HCT116 (cell line): ENCODE data around the gene MMP21.

Experiments used
- POLR2A ChIP-seq: IDR thresholded peaks from 2 replicates; pipeline ENCODE4 v1.7.0; 2011; ENCODE audit warnings: borderline replicate concordance; ENCODE audit not compliant: insufficient read depth, insufficient read length; ENCODE audit errors: extremely low read depth
- RAD21 ChIP-seq: IDR thresholded peaks from 2 replicates; pipeline ENCODE4 v1.6.1; 2012; ENCODE audit warnings: low read depth, mild to moderate bottlenecking
- TF ChIP-seq, protein P1 (sequence below), 3 experiments: fragments of 200-600 bp in 1 of 3; sonication (generic) in 1 of 3; IDR thresholded peaks in 2 of 3; conservative IDR thresholded peaks in 1 of 3; 2 replicates each; pipeline ENCODE4 v1.5.1; 2012 to 2017; ENCODE audit warnings: low read depth in 2 of 3, low read length in 2 of 3, antibody characterized with exemption in 1 of 3, borderline replicate concordance in 1 of 3, control low read depth in 1 of 3, mild to moderate bottlenecking in 1 of 3, mixed read lengths in 1 of 3, mixed run types in 1 of 3, moderate library complexity in 1 of 3; ENCODE audit not compliant: insufficient read depth in 1 of 3

DNA sequence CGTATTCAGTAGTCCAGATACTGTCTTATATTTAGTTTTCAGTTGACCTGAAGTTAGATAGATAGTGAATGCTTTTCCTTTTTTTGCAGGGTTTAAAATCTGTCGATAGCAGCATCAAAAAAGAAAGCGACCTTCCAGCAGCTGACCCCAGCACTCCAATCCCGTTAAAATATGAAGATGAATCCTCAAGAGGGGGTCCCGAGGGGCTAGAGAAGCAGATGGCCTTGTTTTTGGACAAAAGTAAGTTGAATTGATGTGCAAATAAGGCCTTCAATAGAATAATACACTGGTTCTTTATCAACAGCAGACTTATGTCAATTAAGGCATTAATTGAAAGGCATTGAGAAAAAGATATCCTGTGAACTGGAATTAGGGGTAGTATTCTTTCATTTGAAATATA, 37.4 kb downstream of the MMP21 start:
- TF ChIP-seq RAD21 = no peak
- TF ChIP-seq, protein P1, sequence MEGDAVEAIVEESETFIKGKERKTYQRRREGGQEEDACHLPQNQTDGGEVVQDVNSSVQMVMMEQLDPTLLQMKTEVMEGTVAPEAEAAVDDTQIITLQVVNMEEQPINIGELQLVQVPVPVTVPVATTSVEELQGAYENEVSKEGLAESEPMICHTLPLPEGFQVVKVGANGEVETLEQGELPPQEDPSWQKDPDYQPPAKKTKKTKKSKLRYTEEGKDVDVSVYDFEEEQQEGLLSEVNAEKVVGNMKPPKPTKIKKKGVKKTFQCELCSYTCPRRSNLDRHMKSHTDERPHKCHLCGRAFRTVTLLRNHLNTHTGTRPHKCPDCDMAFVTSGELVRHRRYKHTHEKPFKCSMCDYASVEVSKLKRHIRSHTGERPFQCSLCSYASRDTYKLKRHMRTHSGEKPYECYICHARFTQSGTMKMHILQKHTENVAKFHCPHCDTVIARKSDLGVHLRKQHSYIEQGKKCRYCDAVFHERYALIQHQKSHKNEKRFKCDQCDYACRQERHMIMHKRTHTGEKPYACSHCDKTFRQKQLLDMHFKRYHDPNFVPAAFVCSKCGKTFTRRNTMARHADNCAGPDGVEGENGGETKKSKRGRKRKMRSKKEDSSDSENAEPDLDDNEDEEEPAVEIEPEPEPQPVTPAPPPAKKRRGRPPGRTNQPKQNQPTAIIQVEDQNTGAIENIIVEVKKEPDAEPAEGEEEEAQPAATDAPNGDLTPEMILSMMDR (IDR thresholded peaks at IDR 0.05 in 2 of 3, conservative IDR thresholded peaks at IDR 0.05 in 1 of 3; ENCODE audit: borderline replicate concordance in 1 of 3, insufficient read depth in 1 of 3, low read depth in 2 of 3, low read length in 2 of 3) = no peak
- no peak for TF ChIP-seq POLR2A
